SU-DHL-6 (cell line): ENCODE results near the gene DNAJC12.

Experiments used
- H2AFZ ChIP-seq: fragments of 200-600 bp; sonication (generic); 2 replicates; pipeline ENCODE4 v1.6.1; 2014; ENCODE audit warnings: low read depth, mild to moderate bottlenecking, moderate library complexity, mixed read lengths, antibody characterized with exemption, low read length; ENCODE audit not compliant: severe bottlenecking
- H3F3A ChIP-seq: fragments of 200-600 bp; shearing (Covaris generic); 2 replicates; pipeline ENCODE4 v1.6.0; 2016; ENCODE audit warnings: antibody characterized with exemption, mild to moderate bottlenecking; ENCODE audit not compliant: insufficient read depth
- H3K27ac ChIP-seq: fragments of 200-600 bp; sonication (generic); 2 replicates; pipeline ENCODE4 v1.5.1; 2016; ENCODE audit warnings: low read depth, mild to moderate bottlenecking, low read length, moderate library complexity, mixed read lengths
- H3K27me3 ChIP-seq: fragments of 200-600 bp; sonication (generic), shearing (Covaris generic); 2 replicates; pipeline ENCODE4 v1.6.0; 2014; ENCODE audit warnings: mild to moderate bottlenecking, low read length
- H3K36me3 ChIP-seq: fragments of 200-600 bp; sonication (generic); 2 replicates; pipeline ENCODE4 v1.6.1; 2014; ENCODE audit warnings: mild to moderate bottlenecking, low read length, mixed read lengths
- H3K4me2 ChIP-seq: fragments of 300-600, 200-600 bp; shearing (Covaris generic), sonication (generic); 2 replicates; pipeline ENCODE4 v1.6.0; 2014; ENCODE audit warnings: low read length, low read depth, mild to moderate bottlenecking; ENCODE audit not compliant: poor library complexity, severe bottlenecking
- H3K4me3 ChIP-seq: fragments of 200-600 bp; sonication (generic); 2 replicates; pipeline ENCODE4 v1.5.1; 2014; ENCODE audit warnings: antibody characterized with exemption, low read length, mild to moderate bottlenecking, mixed read lengths; ENCODE audit not compliant: insufficient read depth, poor library complexity, severe bottlenecking
- H3K79me2 ChIP-seq: fragments of 200-600 bp; sonication (generic); 2 replicates; pipeline ENCODE4 v1.6.1; 2014; ENCODE audit warnings: mild to moderate bottlenecking, low read length, moderate library complexity; ENCODE audit not compliant: insufficient read depth
- H3K9ac ChIP-seq: fragments of 200-600 bp; sonication (generic); 2 replicates; pipeline ENCODE4 v1.7.0; 2014; ENCODE audit warnings: mild to moderate bottlenecking, low read length
- H3K9me2 ChIP-seq: fragments of 200-600 bp; sonication (generic); replicated peaks from 2 replicates; pipeline ENCODE4 v1.6.1; 2014; ENCODE audit warnings: low read length; ENCODE audit not compliant: insufficient read depth
- H3K9me3 ChIP-seq: fragments of 200-600 bp; sonication (generic); 2 replicates; pipeline ENCODE4 v1.6.1; 2014; ENCODE audit warnings: low read length, mixed read lengths; ENCODE audit not compliant: insufficient read depth
- H4K20me1 ChIP-seq: fragments of 200-600 bp; sonication (generic); 2 replicates; pipeline ENCODE4 v1.6.1; 2014; ENCODE audit warnings: low read depth, mild to moderate bottlenecking, antibody characterized with exemption, low read length, moderate library complexity, mixed read lengths
- EZH2phosphoT487 ChIP-seq: fragments of 200-600 bp; sonication (generic), shearing (Covaris generic); conservative IDR thresholded peaks from 2 replicates; pipeline ENCODE4 v1.6.1; 2018; ENCODE audit warnings: mild to moderate bottlenecking, antibody characterized with exemption, low read length, moderate library complexity, mixed read lengths
- TF ChIP-seq, protein P1 (sequence below): fragments of 200-600 bp; sonication (generic); IDR thresholded peaks from one replicate; pipeline ENCODE4 v1.5.1; 2017; ENCODE audit warnings: antibody characterized with exemption, mild to moderate bottlenecking, low read length, moderate library complexity; ENCODE audit not compliant: insufficient read depth, poor library complexity, severe bottlenecking

DNAJC12 gene

DNA sequence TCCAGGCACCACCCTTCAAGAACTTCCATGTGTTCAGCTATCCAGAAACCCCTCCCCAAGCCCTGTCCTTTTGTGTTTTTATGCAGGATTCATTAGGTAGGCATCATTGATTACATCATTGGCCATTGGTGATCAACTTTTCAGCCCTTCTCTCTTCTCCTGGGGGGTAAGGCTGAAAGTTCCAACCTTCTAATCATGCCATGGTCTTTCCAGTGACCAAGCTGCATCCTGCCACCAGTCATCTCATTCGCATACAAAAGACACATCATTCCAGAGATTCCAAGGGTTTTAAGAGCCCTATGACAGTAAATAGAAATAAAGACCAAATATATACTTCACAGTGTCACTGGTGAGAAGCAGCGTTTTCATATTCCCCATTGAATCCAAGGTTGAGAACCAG is 48.2 kb downstream of the DNAJC12 start:
- no peaks in the 10 kb centered on the region for H3F3A ChIP-seq
- H3K4me2 ChIP-seq: no peak overlapping the region
- no peaks in the 10 kb centered on the region for H4K20me1 ChIP-seq
- no peaks in the 10 kb centered on the region for H3K9me2 ChIP-seq
- no peak overlapping the region for H2AFZ ChIP-seq
- no peak overlapping the region for H3K4me3 ChIP-seq
- no peaks in the 10 kb centered on the region for H3K36me3 ChIP-seq
- no peaks in the 10 kb centered on the region for H3K27me3 ChIP-seq
- H3K79me2 ChIP-seq: no peaks in the 10 kb centered on the region
- TF ChIP-seq EZH2phosphoT487: no peak
- TF ChIP-seq, protein P1, sequence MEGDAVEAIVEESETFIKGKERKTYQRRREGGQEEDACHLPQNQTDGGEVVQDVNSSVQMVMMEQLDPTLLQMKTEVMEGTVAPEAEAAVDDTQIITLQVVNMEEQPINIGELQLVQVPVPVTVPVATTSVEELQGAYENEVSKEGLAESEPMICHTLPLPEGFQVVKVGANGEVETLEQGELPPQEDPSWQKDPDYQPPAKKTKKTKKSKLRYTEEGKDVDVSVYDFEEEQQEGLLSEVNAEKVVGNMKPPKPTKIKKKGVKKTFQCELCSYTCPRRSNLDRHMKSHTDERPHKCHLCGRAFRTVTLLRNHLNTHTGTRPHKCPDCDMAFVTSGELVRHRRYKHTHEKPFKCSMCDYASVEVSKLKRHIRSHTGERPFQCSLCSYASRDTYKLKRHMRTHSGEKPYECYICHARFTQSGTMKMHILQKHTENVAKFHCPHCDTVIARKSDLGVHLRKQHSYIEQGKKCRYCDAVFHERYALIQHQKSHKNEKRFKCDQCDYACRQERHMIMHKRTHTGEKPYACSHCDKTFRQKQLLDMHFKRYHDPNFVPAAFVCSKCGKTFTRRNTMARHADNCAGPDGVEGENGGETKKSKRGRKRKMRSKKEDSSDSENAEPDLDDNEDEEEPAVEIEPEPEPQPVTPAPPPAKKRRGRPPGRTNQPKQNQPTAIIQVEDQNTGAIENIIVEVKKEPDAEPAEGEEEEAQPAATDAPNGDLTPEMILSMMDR: no peak
- no peak overlapping the region for H3K27ac ChIP-seq
- H3K9ac ChIP-seq: no peak overlapping the region
- no peaks in the 10 kb centered on the region for H3K9me3 ChIP-seq

DNA sequence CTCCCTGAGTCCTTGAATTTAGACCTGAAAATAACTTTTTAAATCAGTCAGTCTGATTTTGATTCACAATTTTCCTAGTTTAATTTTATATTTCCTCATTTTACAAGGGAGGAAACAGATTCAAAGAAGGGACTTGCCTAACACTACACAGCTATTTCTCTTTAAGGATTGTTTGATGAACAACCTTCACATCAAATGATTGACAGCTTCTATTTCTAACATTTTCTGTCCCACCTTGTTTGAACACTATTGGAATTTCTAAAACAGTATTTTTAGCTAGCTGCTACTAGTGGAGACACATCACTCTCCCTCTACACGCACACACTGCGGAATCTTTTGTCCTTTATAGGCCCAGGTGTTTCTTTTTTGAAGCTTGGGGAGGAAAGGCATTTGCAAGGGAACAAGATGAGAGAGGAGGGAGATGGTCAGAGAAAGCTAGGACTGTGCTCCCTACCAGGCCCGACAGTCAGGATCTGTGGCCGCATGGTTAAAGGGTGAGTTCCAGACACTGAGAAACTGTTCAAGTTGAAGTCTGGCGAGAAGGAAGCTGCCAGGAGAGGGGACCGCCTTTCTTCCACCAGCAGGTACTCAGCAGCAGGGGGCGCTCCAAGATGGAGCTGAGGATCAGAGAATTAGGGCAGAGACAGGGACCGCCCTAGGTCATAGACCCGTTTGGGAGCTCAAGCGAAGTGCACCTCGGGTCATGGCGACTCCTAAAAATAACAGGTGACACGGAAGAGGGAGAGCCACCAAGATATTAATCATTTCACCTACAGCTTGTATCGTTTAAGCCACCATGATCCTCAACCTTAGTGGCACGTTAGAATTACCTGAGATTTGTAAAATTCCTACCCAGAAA is 49.7 kb downstream of the DNAJC12 start:
- no peaks in the 10 kb centered on the region for H3K79me2 ChIP-seq
- no peak overlapping the region for H3K27ac ChIP-seq
- H3F3A ChIP-seq: no peaks in the 10 kb centered on the region
- TF ChIP-seq, protein P1: peak; percentile 71
- TF ChIP-seq EZH2phosphoT487: no peak
- no peaks in the 10 kb centered on the region for H3K36me3 ChIP-seq
- H3K27me3 ChIP-seq: no peaks in the 10 kb centered on the region
- H4K20me1 ChIP-seq: no peaks in the 10 kb centered on the region
- H3K9me3 ChIP-seq: no peaks in the 10 kb centered on the region
- H3K4me3 ChIP-seq: no peak overlapping the region
- H3K4me2 ChIP-seq: peak overlapping the region; percentile 46
- H3K9ac ChIP-seq: 0 out of 2 replicates have a peak overlapping the region, but pooled peaks have one; percentile 8
- H3K9me2 ChIP-seq: no peaks in the 10 kb centered on the region
- H2AFZ ChIP-seq: peak overlapping the region; percentile 83

DNA sequence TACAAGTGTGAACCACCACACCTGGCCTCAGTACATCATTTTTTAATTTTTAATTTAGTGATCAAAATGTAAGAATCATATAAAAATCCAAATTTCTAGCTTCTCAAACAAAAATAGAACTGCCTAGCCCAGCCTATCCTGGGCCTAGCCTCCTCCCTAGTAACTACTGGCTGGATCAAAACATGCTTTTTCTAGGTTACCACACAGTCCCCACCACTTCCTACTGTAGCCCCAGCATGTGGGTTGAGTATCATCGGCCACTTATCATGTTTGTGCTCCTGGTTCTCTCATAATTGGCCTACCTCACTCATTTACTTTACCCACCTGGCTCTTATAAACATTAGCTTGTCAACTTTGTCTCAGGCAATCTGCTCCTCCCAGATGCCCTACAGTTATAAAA is 52.9 kb downstream of the DNAJC12 start:
- no peak overlapping the region for H3K9ac ChIP-seq
- H3K27ac ChIP-seq: no peak overlapping the region
- no peaks in the 10 kb centered on the region for H3K9me2 ChIP-seq
- no peaks in the 10 kb centered on the region for H3K9me3 ChIP-seq
- H3F3A ChIP-seq: peaks cover 16% of the 10 kb centered on the region
- no peak overlapping the region for H2AFZ ChIP-seq
- no peak overlapping the region for H3K4me3 ChIP-seq
- H4K20me1 ChIP-seq: no peaks in the 10 kb centered on the region
- no peaks in the 10 kb centered on the region for H3K27me3 ChIP-seq
- TF ChIP-seq, protein P1: no peak
- no peak for TF ChIP-seq EZH2phosphoT487
- no peak overlapping the region for H3K4me2 ChIP-seq
- H3K36me3 ChIP-seq: no peaks in the 10 kb centered on the region
- H3K79me2 ChIP-seq: no peaks in the 10 kb centered on the region
